ENCODE data around the gene MAFF.

MAFF gene

DNA sequence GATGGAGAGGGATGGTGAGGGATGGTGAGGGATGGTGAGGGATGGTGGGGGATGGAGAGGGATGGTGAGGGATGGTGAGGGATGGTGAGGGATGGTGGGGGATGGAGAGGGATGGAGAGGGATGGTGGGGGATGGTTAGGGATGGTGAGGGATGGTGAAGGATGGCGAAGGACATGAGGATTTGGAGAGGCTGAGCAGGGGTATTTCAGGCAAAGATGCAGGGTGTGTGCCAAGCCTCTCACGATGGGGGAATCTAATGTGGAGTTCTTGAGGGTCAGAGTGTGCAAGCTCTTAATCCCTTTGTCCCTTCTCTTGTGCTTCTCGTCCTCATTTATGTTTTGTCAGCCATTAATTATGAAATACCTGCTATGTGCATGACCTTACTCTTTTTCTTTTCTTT, 12.7 kb upstream of the MAFF start:
- TF ChIP-seq GATA3 (IDR thresholded peaks at IDR 0.05; ENCODE audit: low read depth, low read length), result no peak
- TF ChIP-seq GATA2 (IDR thresholded peaks at IDR 0.05; ENCODE audit: low read depth, low read length), result no peak

DNA sequence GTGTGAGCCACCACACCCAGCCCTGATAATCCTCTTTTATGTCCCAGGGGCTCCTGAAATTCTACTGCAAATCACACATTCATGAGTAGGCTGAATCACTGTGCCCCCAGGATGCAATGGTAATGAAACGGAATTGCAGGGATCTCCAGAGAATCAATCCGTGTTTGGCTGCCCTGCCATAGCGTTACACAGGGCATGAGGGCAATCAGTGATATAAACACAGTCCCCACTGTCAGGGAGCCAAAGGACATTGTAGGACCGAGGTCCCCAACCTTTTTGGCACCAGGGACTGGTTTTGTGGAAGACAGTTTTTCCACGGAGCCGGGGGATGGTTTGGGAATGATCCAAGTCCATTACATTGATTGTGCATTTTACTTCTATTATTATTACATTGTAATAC, 11.2 kb upstream of the MAFF start:
- no peak for TF ChIP-seq GATA2 (IDR thresholded peaks at IDR 0.05; ENCODE audit: low read depth, low read length)
- TF ChIP-seq GATA3 (IDR thresholded peaks at IDR 0.05; ENCODE audit: low read depth, low read length), result no peak

DNA sequence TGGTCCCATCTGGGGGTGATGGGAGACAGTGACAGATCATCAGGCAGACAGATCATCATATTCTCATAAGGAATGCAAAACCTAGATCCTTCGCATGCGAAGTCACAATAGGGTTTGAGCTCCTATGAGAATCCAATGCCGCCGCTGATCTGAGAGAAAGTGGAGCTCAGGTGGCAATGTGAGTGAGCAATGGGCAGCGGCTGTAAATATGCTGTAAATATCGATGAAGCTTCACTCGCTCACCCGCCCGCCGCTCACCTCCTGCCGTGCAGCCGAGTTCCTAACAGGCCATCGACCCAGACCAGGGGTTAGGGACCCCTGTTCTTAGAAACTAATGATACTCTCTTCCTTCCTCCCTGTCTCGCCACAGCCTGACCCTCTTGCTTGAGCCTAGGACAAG, 10.7 kb upstream of the MAFF start:
- TF ChIP-seq GATA2 (IDR thresholded peaks at IDR 0.05; ENCODE audit: low read depth, low read length), result no peak
- no peak for TF ChIP-seq GATA3 (IDR thresholded peaks at IDR 0.05; ENCODE audit: low read depth, low read length)

DNA sequence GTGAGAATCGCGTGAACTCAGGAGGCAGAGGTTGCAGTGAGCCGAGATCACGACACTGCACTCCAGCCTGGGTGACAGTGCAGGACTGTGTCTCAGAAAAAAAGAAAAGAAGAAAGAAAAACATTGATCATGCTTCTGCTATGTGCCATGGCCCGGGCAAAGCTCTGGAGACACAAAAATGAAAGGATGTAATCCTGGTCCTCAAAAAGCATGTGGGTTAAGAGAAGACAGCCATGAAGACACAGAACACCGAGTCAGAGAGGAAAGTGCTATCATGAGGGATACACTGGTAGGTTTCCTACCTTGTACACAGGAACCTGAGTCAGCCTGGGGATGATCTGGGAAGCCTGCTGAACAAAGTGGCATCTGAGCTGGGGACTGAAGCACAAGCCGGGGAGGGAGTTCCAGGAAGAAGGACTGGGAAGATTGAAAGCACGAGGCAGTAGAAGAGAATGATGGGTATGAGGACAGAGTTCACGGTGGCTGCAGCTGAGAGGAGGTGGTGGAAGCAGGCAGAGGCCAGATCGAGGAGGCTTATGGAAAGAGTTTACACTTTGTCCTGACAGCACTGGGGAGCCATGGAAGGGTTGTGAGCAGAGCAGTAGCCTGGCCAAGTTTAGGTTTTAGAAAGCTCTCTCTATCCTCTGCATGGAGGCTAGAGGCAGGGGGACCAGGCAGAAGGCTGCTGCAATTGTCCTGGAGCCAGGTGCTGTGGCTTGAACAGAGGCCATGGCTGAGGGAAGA, 9.9 kb upstream of the MAFF start:
- no peak for TF ChIP-seq GATA2 (IDR thresholded peaks at IDR 0.05; ENCODE audit: low read depth, low read length)

DNA sequence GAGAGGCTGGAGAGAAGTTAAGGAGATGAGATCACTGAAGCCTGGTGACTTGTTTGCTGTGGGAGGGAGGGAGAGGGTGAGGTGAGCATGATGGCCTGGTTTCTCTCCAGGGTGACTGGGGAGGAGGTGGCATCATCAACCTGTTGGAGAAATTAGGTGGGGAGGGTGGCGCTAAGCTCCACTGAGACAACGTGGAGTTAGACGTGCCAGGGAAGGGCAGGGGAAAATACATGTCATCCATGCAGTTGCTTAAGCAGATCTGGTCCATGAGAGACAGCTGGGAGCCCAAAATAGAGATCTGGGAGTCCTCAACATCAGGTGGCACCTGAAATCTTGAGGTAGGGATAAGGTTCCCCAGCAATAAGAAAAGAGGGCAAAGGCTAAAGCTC, 9.3 kb upstream of the MAFF start:
- no peak for TF ChIP-seq GATA3 (IDR thresholded peaks at IDR 0.05; ENCODE audit: low read depth, low read length)
- TF ChIP-seq GATA2 (IDR thresholded peaks at IDR 0.05; ENCODE audit: low read depth, low read length), result no peak

DNA sequence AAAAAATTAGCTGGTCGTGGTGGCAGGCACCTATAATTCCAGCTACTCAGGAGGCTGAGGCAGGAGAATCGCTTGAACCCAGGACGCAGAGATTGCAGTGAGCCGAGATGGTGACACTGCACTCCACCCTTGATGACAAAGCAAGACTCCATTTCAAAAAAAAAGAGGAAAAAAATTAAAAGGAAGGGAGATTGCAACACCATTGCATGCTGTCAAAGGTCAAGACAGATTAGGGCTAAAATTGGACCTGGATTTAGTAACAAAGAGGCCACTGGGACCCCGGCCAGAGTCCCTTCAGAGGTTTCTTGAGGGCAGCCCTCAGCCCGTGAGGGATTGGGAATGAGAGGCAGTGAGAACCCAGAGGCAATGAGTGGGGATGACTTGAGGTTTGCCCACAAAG, 8.2 kb upstream of the MAFF start:
- TF ChIP-seq GATA3 (IDR thresholded peaks at IDR 0.05; ENCODE audit: low read depth, low read length) (no peak), GATA2 (IDR thresholded peaks at IDR 0.05; ENCODE audit: low read depth, low read length) (no peak)

DNA sequence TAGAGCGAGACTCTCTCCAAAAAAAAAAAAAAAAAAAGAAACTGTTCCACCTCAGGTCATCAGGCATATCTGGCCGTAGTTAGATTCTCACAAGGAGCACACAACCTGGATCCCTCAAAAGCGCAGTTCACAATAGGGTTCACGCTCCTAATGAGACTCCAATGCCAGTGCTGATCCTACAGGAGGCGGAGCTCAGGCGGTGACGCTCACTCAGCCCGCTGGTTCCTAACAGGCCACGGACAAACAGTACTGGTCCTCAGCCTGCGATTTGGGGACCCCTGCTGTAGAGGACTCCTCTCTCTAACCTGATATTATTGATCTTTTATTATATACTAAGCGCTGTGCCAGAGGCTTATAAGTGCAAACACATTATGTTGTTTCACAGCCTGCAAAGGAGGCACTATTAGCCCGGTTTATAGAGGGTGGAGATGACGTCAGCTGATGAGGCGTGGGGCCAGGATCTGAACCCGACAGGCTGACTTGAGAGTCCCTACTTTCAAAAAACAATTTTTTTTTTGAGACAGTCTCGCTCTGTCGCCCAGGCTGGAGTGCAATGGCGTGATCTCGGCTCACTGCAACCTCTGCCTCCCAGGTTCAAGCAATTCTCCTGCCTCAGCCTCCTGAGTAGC, 4.9 kb upstream of the MAFF start:
- TF ChIP-seq GATA2 (IDR thresholded peaks at IDR 0.05; ENCODE audit: low read depth, low read length), result no peak
- no peak for TF ChIP-seq GATA3 (IDR thresholded peaks at IDR 0.05; ENCODE audit: low read depth, low read length)

DNA sequence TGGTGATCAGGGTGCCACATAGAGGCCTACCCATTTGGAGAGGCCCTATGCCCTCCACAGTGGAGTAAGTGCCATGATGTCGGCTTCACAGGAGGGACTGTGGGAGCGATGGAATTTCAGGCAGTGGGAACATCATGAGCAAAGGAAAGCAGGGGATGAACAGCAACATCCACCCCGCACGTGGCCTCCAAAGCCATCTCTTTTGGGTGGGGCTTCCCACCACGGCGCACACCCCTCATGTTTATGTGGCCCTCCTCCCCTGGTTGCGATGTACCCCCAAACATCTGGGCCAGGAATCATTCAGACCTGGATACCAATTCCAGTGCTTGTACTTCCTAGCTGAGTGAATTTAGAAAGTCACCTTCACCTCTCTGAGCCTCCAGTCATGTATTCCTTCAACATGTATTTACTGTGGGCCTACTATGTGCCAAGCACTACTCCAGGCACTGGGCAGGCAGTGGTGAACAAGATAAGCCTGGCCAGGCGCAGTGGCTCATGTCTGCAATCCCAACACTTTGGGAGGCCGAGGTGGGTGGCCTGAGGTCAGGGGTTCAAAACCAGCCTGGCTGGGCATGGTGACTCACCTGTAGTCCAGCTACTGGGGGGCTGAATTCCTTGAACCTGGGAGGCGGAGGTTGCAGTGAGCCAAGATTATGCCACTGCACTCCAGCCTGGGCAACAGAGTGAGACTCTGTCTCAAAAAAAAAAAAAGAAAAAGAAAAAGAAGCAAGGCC, 1.8 kb upstream of the MAFF start:
- TF ChIP-seq GATA2 (IDR thresholded peaks at IDR 0.05; ENCODE audit: low read depth, low read length) (no peak), GATA3 (IDR thresholded peaks at IDR 0.05; ENCODE audit: low read depth, low read length) (no peak)

DNA sequence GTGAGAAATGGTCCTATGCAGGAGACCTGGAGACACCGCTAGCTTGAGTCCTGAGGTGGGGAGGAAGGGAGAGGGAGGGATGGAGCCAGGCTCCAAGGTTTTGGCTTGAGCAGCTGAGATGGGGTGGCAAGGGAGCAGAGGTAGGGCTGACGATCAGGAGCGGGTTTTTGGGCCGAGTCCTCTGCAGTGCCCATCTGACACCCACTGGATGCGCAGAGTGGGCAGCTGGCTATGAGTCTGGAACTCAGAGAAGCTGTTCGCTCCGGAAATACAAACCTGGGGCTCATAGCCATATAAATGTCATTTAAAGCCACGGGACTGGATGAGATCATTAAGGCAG, 453 bp upstream of the MAFF start:
- TF ChIP-seq GATA3 (IDR thresholded peaks at IDR 0.05; ENCODE audit: low read depth, low read length), result no peak
- TF ChIP-seq GATA2 (IDR thresholded peaks at IDR 0.05; ENCODE audit: low read depth, low read length), result no peak

DNA sequence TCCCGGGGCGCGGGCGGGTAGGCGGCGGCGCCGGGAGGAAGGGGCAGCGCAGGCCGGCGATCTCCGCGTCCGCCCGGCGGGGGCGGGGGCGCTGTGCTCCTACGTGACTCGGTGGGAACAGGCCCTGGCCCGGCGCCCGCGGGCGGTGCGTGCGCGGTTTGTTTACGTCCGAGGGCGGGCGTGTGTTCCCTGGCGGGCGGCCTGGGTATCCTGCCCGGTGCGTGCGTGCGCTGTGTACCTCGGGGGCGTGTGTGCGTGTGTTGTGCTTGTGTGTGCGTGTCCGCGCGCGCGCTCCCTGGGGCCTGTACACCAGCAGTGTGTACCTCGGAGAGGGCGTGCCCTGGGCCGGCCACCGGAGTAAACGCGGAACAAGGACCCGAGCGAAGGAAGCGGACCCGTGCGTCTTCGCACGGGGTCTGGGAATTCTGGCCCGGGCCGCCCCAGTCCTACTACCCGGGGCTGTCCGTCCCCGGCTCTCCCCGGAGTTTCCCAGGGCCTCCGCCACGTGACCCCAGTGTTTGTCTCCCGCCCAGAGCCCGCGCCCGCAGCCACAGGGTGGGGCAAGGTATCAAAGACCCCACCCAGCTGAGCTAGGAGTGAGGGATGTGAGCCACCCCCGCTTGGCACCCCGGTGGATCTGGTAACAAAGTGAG, 769 bp downstream of the MAFF start:
- TF ChIP-seq GATA2 (IDR thresholded peaks at IDR 0.05; ENCODE audit: low read depth, low read length) (no peak), GATA3 (IDR thresholded peaks at IDR 0.05; ENCODE audit: low read depth, low read length) (no peak)

DNA sequence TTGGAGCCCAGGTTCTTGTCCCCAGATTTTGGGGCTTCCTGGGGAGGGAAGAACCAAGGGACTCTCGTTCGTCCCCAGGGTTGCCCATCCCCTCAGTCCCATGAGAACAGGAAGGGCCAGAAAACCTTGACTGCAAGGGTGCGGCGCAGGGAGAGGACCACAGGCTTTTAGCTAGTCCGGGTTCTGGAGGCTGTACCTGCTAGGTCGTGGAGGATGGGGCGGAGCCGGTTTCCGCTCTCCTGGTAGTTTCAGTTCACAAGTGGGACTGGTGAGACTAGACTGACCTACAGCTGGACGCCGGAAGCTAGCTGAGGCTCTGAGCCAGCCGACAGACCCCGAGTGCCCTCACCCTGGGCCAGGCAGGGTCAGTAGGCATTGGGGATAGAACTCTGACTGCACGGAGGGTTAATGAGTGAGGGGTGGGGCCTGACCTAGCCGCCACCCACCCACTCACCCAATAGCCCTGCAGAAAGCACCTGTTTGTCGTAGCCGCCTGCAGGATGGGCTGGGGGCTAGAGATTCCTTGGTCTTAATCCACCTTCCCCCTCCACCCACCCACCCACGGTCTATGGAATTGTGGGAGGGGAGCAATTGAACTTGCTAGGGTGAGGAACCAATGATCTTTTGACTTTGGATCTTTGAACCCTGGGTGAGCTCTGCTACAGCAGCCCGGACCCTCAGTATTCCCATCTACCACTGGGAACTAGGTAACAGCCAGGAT, 1.5 kb downstream of the MAFF start:
- TF ChIP-seq GATA3 (IDR thresholded peaks at IDR 0.05; ENCODE audit: low read depth, low read length) (no peak), GATA2 (IDR thresholded peaks at IDR 0.05; ENCODE audit: low read depth, low read length) (no peak)

DNA sequence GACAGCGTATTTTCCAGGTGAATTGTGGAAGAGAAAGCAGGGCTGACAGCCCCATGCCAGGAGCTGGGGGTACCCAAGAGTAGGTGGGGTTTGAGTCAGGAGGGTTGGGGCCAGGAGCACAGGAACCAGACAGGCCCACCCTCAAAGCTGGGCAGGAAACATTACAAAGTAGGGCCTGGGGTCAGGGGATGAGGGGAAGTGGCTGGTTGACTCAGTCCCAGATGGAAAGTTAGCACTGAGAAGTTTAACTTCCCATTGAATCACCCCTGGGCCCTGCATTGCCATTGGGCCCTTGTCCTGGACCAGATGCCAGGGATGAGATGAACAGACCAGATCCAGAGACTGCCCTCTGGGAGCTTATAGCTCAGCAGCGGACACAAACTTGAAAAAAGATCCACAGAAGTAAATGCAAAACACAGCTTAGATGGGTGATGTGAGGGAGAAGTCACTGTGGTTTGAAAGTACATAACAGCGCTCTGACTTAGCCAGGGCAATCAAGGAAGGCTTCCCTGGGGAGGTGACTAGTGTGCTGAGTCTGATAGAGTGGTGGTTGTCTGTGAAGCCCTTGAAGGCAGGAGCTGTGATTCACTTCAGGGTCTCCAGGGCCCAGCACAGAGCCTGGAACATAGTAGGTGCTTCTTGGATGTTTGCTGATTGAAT, 2.2 kb downstream of the MAFF start:
- TF ChIP-seq GATA3 (IDR thresholded peaks at IDR 0.05; ENCODE audit: low read depth, low read length) (no peak), GATA2 (IDR thresholded peaks at IDR 0.05; ENCODE audit: low read depth, low read length) (no peak)

DNA sequence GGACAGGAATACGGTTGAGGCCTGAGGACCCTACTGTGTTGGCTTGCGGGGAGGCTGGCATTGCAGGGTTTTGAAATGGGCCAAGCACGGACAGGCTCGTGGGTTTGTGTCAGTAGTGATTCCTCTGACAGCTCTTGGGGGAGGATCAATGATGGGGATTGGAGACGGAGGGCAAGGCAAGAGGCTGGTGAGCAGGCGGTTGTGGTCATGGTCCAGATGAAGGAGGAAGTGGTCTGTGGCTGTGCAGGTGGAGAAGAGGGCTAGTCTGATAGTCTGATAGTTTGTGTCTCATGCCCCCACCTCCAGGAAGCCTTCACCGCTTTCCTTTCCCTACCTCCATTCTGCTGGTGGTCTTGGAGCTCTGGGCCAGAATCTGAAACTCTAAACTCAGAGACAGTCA, 3.0 kb downstream of the MAFF start:
- TF ChIP-seq GATA2 (IDR thresholded peaks at IDR 0.05; ENCODE audit: low read depth, low read length), result no peak
- no peak for TF ChIP-seq GATA3 (IDR thresholded peaks at IDR 0.05; ENCODE audit: low read depth, low read length)
